Measurements from ENCODE around the gene RPL13. TPM values are rescaled to one million over a fixed set of nuclear protein-coding genes. Genes with fewer than 3 reads are reported as not detected.

Gene RPL13
- total and polyA plus RNA-seq, 9 of the 15 experiments (the other 6 are each of a cell fraction or from before 2014, with no cell fraction given): 227 to 6,042 (median 1,633) TPM

DNA sequence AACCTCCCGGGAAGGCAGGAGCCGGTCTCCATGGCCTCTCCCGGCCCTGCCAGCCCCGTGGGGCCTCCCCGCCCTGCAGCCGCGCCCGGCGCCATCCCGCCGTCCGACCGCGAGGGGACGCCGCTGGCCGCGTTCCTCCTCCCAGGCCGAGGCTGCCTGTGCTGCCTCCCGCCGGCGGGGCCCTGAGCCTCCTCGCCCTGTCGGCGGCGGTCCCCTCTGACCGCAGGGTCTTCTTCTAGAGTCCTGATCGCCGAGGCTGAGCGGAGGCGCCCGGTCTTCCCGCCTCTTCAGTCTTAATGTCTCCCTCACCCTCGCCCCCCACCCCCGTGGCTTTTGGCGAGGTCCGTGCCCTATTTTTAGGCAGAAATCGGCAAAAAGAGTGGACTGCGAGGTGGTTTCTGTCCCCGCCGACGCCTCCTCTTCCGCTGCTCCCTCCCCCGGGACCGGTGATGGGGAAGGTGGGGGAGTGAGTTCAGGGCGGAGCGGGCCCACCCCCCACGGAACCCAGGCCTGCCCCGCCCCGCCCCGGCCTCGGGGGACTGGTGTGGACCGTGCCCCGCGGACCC is 14.3 kb downstream of the RPL13 start (continued):
- no peak for TF ChIP-seq TEAD2 (tag; IDR thresholded peaks at IDR 0.05)
- no peak for TF ChIP-seq ZBTB17 (CRISPR knock-in tag; IDR thresholded peaks at IDR 0.05)
- TF ChIP-seq DNMT1 (IDR thresholded peaks at IDR 0.05): no peak
- TF ChIP-seq ZNF707 (CRISPR knock-in tag; conservative IDR thresholded peaks at IDR 0.05): no peak
- peak; percentile 39 for TF ChIP-seq FUS (optimal IDR thresholded peaks at IDR 0.05; ENCODE audit: low read depth, low read length)
- TF ChIP-seq EP400 (IDR thresholded peaks at IDR 0.05): peak; percentile 66; the same call in 1 of the 2 replicates
- TF ChIP-seq, protein P1, sequence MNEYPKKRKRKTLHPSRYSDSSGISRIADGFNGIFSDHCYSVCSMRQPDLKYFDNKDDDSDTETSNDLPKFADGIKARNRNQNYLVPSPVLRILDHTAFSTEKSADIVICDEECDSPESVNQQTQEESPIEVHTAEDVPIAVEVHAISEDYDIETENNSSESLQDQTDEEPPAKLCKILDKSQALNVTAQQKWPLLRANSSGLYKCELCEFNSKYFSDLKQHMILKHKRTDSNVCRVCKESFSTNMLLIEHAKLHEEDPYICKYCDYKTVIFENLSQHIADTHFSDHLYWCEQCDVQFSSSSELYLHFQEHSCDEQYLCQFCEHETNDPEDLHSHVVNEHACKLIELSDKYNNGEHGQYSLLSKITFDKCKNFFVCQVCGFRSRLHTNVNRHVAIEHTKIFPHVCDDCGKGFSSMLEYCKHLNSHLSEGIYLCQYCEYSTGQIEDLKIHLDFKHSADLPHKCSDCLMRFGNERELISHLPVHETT (CRISPR knock-in tag; conservative IDR thresholded peaks at IDR 0.05 in 1 of 2, IDR thresholded peaks at IDR 0.05 in 1 of 2): no peak
- TF ChIP-seq, protein P2, sequence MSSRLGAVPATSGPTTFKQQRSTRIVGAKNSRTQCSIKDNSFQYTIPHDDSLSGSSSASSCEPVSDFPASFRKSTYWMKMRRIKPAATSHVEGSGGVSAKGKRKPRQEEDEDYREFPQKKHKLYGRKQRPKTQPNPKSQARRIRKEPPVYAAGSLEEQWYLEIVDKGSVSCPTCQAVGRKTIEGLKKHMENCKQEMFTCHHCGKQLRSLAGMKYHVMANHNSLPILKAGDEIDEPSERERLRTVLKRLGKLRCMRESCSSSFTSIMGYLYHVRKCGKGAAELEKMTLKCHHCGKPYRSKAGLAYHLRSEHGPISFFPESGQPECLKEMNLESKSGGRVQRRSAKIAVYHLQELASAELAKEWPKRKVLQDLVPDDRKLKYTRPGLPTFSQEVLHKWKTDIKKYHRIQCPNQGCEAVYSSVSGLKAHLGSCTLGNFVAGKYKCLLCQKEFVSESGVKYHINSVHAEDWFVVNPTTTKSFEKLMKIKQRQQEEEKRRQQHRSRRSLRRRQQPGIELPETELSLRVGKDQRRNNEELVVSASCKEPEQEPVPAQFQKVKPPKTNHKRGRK (tag; IDR thresholded peaks at IDR 0.05): no peak
- no peak for TF ChIP-seq ZNF75A (CRISPR knock-in tag; IDR thresholded peaks at IDR 0.05)
- TF ChIP-seq, protein P3, sequence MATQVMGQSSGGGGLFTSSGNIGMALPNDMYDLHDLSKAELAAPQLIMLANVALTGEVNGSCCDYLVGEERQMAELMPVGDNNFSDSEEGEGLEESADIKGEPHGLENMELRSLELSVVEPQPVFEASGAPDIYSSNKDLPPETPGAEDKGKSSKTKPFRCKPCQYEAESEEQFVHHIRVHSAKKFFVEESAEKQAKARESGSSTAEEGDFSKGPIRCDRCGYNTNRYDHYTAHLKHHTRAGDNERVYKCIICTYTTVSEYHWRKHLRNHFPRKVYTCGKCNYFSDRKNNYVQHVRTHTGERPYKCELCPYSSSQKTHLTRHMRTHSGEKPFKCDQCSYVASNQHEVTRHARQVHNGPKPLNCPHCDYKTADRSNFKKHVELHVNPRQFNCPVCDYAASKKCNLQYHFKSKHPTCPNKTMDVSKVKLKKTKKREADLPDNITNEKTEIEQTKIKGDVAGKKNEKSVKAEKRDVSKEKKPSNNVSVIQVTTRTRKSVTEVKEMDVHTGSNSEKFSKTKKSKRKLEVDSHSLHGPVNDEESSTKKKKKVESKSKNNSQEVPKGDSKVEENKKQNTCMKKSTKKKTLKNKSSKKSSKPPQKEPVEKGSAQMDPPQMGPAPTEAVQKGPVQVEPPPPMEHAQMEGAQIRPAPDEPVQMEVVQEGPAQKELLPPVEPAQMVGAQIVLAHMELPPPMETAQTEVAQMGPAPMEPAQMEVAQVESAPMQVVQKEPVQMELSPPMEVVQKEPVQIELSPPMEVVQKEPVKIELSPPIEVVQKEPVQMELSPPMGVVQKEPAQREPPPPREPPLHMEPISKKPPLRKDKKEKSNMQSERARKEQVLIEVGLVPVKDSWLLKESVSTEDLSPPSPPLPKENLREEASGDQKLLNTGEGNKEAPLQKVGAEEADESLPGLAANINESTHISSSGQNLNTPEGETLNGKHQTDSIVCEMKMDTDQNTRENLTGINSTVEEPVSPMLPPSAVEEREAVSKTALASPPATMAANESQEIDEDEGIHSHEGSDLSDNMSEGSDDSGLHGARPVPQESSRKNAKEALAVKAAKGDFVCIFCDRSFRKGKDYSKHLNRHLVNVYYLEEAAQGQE (IDR thresholded peaks at IDR 0.05; ENCODE audit: borderline replicate concordance): peak; percentile 88
- TF ChIP-seq, protein P3 (CRISPR knock-in tag; IDR thresholded peaks at IDR 0.05; ENCODE audit: low read depth): no peak
- TF ChIP-seq NELFE (IDR thresholded peaks at IDR 0.05; ENCODE audit: insufficient read depth, insufficient read length): no peak
- 0 out of 2 replicates have a peak, but pooled peaks have one; percentile 26 for TF ChIP-seq ZNF384 (IDR thresholded peaks at IDR 0.05; ENCODE audit: low read depth, low read length)
- peak; percentile 78 for TF ChIP-seq SMAD4 (CRISPR knock-in tag; conservative IDR thresholded peaks at IDR 0.05)
- no peak for TF ChIP-seq ZNF324 (CRISPR knock-in tag; IDR thresholded peaks at IDR 0.05)
- TF ChIP-seq SNIP1 (IDR thresholded peaks at IDR 0.05; ENCODE audit: low read depth): no peak
- no peak for TF ChIP-seq MAFG (tag; conservative IDR thresholded peaks at IDR 0.05)
- no peak for TF ChIP-seq ZNF696 (CRISPR knock-in tag; conservative IDR thresholded peaks at IDR 0.05)
- TF ChIP-seq ILK (tag; IDR thresholded peaks at IDR 0.05; ENCODE audit: borderline replicate concordance, low read depth): no peak
